ENCODE data around the gene IQGAP3.

Gene IQGAP3

GRCh38 chr1:156477526-156478249 is 94.7 kb downstream of the IQGAP3 start:
- no peak for DNase-seq

DNA sequence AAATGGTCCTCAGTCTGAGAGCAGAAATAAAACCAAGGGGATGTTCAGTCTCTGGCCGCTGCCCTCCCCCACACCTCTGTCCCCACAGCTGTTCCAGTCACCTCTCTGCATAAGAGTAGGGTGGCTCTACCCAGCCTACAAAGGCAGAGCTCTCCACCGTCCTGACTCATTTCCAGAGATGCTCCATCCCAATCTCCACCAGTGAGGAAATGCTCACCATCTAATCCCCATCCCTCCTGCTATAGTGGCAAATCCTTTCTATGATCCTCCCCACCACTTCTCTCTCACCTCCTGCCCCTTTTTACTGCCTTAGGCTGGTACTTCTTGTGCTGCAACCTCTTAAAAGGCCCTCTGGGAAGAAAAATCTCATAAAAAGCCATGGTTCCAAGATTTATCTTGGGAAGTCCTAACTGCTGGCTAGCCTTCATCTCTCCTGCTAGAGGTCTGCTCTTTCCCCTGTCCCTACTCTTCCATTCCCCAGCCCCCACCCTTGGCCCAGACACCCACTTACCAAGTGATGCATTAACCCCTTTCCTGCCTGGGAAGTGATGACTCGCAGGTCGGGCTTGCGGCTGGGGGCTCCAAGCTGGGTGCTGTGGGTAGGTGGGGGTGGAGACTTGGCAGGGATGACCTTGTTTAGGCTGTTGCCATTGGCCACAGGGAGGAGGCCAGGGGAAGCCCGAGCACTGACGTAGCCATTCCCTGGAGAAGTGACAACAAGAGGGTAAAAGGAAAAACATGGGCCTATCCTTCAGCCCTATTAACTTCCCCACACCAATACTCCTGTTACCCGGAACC is 95.7 kb downstream of the IQGAP3 start:
- no peak for DNase-seq

DNA sequence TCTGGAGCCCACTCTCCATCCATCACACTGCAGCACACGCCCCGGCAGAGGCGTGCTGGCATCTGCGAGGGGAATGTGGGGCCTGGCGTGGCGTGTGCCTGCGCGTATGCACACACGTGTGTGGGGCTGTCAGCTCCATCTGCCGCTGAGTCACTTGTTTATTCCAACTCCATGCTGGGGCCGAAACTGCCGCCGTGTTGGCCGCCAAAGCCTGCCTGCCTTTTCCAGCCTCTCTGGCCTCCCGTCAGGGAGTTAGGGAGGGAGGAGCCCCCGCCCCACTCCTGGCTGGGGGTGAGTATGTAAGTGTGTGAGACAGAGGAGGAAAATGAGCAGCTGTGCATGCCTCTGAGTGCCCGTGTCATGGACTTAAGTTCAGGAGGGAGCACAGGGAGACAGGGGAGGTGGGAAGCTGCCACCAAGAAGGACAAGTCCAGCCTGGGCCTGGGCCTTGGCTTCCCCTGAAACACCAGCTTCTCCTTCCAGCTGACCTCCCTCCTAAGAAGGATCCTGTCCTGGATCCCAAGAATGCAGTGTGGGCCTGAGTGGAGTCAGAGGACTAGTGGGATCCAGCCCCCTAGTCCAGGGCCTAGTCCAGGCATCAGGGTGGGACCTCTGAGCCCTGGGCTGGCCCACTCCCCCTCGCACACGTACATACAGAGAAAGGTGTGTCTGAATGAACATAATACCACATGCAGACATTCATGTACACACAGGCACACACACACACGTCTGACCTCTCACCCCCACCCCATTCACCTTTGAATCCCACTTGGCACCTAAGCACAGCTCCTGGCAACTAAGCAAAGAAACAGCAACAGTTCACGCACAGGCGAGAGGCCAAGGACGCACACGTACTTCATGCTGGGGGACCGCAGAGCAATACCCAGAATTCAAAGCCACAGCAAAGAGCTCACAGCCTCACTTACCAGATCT is 96.5 kb downstream of the IQGAP3 start:
- no peak for DNase-seq
